ENCODE data around the gene MAP3K3. TPM values are rescaled to one million over a fixed set of nuclear protein-coding genes. Genes with fewer than 3 reads are reported as not detected.
"Not testable (repeated sequence)": the region's sequence is repeated elsewhere in the genome, so short reads cannot be mapped to it uniquely, and the experiment has no call there.

The MAP3K3 gene
- polyA plus RNA-seq, 1 experiment = 15.3 TPM

GRCh38 chr17:63709110-63709509 lies 86.9 kb downstream of the MAP3K3 start:
- POLR2A ChIA-PET = no interaction called here
- Histone ChIP-seq H3K9me3 (ENCODE audit: control insufficient read depth, insufficient read depth, low read length) (no peaks in the 10 kb centered on the region), H3K4me3 (ENCODE audit: low read depth, low read length) (no peak overlapping the region), H3K27ac (ENCODE audit: low read depth, low read length) (no peak overlapping the region), H3K27me3 (ENCODE audit: control insufficient read depth, insufficient read depth, low read length) (no peaks in the 10 kb centered on the region)
- DNase-seq (ENCODE audit: low read depth, low spot score) = no peak
- CTCF ChIA-PET = interaction anchor here (1.3 kb wide), 1 partner anchor 284 kb away, joined by 3 read pairs; no protein-coding TSS in a partner anchor
- TF ChIP-seq CTCF (IDR thresholded peaks at IDR 0.05; ENCODE audit: low read depth, low read length) = no peak

GRCh38 chr17:63714550-63715277 lies 92.5 kb downstream of the MAP3K3 start:
- no peak overlapping the region for H3K4me3 ChIP-seq (ENCODE audit: low read depth, low read length)
- DNase-seq (ENCODE audit: low read depth, low spot score) = no peak

GRCh38 chr17:63716426-63716825 lies 94.2 kb downstream of the MAP3K3 start:
- H3K27me3 ChIP-seq (ENCODE audit: control insufficient read depth, insufficient read depth, low read length) = no peaks in the 10 kb centered on the region
- ChIA-PET CTCF (no interaction called here), POLR2A (no interaction called here)
- no peak overlapping the region for H3K4me3 ChIP-seq (ENCODE audit: low read depth, low read length)
- H3K27ac ChIP-seq (ENCODE audit: low read depth, low read length) = no peak overlapping the region
- no peak for DNase-seq (ENCODE audit: low read depth, low spot score)
- no peaks in the 10 kb centered on the region for H3K9me3 ChIP-seq (ENCODE audit: control insufficient read depth, insufficient read depth, low read length)
- TF ChIP-seq CTCF (IDR thresholded peaks at IDR 0.05; ENCODE audit: low read depth, low read length) = no peak

More at GRCh38 chr17:63714550-63715277, 92.5 kb downstream of the MAP3K3 start:
- POLR2A ChIA-PET = interaction anchor here (1.1 kb wide), 1 partner anchor 93 kb away, joined by 4 read pairs; the partner anchor contains the start of gene MAP3K3
- Histone ChIP-seq H3K9me3 (ENCODE audit: control insufficient read depth, insufficient read depth, low read length) (no peaks in the 10 kb centered on the region), H3K27ac (ENCODE audit: low read depth, low read length) (no peak overlapping the region), H3K27me3 (ENCODE audit: control insufficient read depth, insufficient read depth, low read length) (no peaks in the 10 kb centered on the region)
- TF ChIP-seq CTCF (IDR thresholded peaks at IDR 0.05; ENCODE audit: low read depth, low read length) = no peak
- CTCF ChIA-PET = interaction anchor here (1.7 kb wide), 1 partner anchor 17 kb away, joined by 4 read pairs; no protein-coding TSS in a partner anchor

GRCh38 chr17:63718988-63719387 lies 96.8 kb downstream of the MAP3K3 start:
- POLR2A ChIA-PET = no interaction called here
- CTCF ChIA-PET = no interaction called here
- TF ChIP-seq CTCF (IDR thresholded peaks at IDR 0.05; ENCODE audit: low read depth, low read length) = no peak
- Histone ChIP-seq H3K9me3 (ENCODE audit: control insufficient read depth, insufficient read depth, low read length) (no peaks in the 10 kb centered on the region), H3K4me3 (ENCODE audit: low read depth, low read length) (no peak overlapping the region), H3K27ac (ENCODE audit: low read depth, low read length) (no peak overlapping the region), H3K27me3 (ENCODE audit: control insufficient read depth, insufficient read depth, low read length) (no peaks in the 10 kb centered on the region)
- no peak for DNase-seq (ENCODE audit: low read depth, low spot score)

GRCh38 chr17:63720194-63720593 lies 98.0 kb downstream of the MAP3K3 start:
- H3K27me3 ChIP-seq (ENCODE audit: control insufficient read depth, insufficient read depth, low read length); H3K4me3 ChIP-seq (ENCODE audit: low read depth, low read length); H3K27ac ChIP-seq (ENCODE audit: low read depth, low read length); POLR2A ChIA-PET; CTCF ChIA-PET; DNase-seq (ENCODE audit: low read depth, low spot score); H3K9me3 ChIP-seq (ENCODE audit: control insufficient read depth, insufficient read depth, low read length): not testable (repeated sequence)
